Measurements from ENCODE around the gene PTPRH.

DNA sequence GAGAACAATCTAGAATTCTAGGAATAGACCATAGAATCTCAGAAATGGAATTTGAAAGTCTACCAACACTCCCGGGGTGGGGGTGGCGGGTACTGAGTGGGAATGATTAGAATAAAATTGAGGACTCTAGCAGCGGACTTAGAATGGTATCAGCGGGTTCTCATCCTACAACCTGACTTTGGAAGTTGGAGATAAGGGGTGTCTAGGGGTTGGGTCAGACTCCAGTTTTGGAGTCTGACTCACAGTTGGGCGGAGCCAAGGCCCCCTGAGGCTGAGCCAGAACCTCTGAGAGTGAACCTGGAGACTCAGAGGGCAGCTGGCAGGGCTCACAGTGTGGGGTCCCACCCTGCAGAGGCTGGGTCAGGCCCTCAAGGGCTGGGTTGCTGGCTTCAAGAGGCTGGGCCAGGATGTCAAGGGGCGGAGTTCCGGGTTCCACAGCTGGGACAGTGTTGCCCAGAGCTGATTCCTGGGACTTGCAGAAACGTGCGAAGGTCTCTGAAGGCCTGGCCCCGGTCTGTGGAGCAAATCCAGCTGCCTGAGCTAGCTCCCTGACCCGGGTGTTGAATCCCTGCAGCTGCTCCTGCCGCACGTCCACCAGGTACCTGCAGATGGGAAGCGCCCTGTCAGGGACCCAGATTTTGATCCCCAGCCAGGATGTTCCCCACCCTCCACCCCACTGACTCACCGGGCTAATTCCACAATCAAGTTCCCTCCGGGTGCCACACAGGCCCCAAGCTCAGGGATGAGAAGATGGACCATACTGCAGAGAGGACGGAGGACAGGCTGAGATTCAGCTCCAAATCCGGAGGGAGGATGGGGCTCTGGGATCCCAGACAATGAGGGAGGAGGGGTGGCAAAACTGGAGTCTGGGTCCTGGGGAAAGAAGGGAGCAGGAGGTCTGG is 50.2 kb downstream of the PTPRH start:
- TF ChIP-seq, protein P1, sequence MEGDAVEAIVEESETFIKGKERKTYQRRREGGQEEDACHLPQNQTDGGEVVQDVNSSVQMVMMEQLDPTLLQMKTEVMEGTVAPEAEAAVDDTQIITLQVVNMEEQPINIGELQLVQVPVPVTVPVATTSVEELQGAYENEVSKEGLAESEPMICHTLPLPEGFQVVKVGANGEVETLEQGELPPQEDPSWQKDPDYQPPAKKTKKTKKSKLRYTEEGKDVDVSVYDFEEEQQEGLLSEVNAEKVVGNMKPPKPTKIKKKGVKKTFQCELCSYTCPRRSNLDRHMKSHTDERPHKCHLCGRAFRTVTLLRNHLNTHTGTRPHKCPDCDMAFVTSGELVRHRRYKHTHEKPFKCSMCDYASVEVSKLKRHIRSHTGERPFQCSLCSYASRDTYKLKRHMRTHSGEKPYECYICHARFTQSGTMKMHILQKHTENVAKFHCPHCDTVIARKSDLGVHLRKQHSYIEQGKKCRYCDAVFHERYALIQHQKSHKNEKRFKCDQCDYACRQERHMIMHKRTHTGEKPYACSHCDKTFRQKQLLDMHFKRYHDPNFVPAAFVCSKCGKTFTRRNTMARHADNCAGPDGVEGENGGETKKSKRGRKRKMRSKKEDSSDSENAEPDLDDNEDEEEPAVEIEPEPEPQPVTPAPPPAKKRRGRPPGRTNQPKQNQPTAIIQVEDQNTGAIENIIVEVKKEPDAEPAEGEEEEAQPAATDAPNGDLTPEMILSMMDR (conservative IDR thresholded peaks at IDR 0.05; ENCODE audit: low read depth, low read length): no peak
- TF ChIP-seq EZH2 (IDR thresholded peaks at IDR 0.05; ENCODE audit: borderline replicate concordance, low read depth, low read length, poor library complexity, severe bottlenecking): no peak

Data from A673 (cell line).